ENCODE data around the gene INPP4A.

The INPP4A gene

DNA sequence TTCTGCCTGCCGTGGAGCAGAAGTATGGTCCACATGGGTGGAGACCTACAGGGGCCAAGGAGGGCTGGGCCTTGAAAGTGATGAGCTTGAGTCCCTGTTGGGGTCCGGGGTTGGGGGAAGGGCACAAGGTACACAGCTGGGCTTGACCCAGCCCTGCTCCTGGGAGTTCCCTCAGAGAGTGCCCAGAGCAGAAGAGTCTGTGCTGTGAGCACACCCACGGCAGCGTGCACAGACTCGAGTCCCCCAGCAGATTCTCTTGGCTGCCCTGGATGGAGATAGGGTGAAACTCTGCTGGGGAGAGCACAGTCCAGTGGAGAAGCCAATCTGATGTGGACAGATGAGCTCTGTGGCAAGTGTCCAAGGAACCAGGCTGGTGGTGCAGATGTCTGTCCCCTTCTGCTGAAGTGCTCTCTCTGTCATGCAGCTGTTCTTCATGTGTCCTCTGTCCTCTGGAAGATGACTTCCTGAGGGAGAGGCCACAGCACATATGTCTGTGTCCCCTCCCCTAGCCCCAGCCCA lies 27.5 kb downstream of the INPP4A start:
- Histone ChIP-seq H3K4ac (ENCODE audit: low read length) (no peak overlapping the region), H2AK5ac (ENCODE audit: low read depth, low read length) (no peak overlapping the region), H3K27me3 (ENCODE audit: control insufficient read depth in 3 of 3, insufficient read depth in 3 of 3, low read depth in 1 of 3, low read length in 3 of 3) (no peaks in the 10 kb centered on the region), H2AFZ (ENCODE audit: low read length) (no peak overlapping the region), H3K36me3 (replicated peaks in 1 of 2; ENCODE audit: control insufficient read depth in 2 of 2, insufficient read depth in 2 of 2, low read length in 2 of 2) (no peaks in the 10 kb centered on the region), H2BK12ac (ENCODE audit: low read length) (no peak overlapping the region), H3K9ac (ENCODE audit: low read depth, low read length, poor library complexity) (no peak overlapping the region), H2BK120ac (ENCODE audit: low read depth, low read length) (no peak overlapping the region), H3K14ac (ENCODE audit: low read length) (no peak overlapping the region), H3K23ac (ENCODE audit: low read depth, low read length, poor library complexity) (no peak overlapping the region), H3K27ac (replicated peaks; ENCODE audit: low read length) (no peak overlapping the region), H3K79me1 (ENCODE audit: low read depth, low read length) (peaks cover 10% of the 10 kb centered on the region), H4K8ac (ENCODE audit: low read depth, low read length) (no peak overlapping the region), H2BK15ac (ENCODE audit: low read length) (no peak overlapping the region), H3K4me2 (ENCODE audit: insufficient read depth, low read length, poor library complexity, severe bottlenecking) (no peak overlapping the region), H3K18ac (ENCODE audit: low read length) (no peak overlapping the region), H2BK5ac (ENCODE audit: low read length) (no peak overlapping the region), H4K91ac (ENCODE audit: low read depth, low read length, poor library complexity) (no peak overlapping the region), H3K4me3 (ENCODE audit: low read length in 2 of 2) (no peak overlapping the region), H3K9me3 (replicated peaks in 1 of 2; ENCODE audit: control insufficient read depth in 2 of 2, insufficient read depth in 1 of 2, low read depth in 1 of 2, low read length in 2 of 2) (no peaks in the 10 kb centered on the region), H3K4me1 (ENCODE audit: control insufficient read depth in 2 of 2, insufficient read depth in 1 of 2, low read depth in 1 of 2, low read length in 2 of 2) (peaks cover 2% of the 10 kb centered on the region in 2 donors)
- WGBS, 2 donors (ENCODE audit: extremely low coverage in 2 of 2, insufficient read length in 2 of 2, insufficient replicate concordance in 1 of 2) = no CpG with 5 or more reads among the region's 5 CpGs
- no peak for DNase-seq (ENCODE audit: low spot score)

DNA sequence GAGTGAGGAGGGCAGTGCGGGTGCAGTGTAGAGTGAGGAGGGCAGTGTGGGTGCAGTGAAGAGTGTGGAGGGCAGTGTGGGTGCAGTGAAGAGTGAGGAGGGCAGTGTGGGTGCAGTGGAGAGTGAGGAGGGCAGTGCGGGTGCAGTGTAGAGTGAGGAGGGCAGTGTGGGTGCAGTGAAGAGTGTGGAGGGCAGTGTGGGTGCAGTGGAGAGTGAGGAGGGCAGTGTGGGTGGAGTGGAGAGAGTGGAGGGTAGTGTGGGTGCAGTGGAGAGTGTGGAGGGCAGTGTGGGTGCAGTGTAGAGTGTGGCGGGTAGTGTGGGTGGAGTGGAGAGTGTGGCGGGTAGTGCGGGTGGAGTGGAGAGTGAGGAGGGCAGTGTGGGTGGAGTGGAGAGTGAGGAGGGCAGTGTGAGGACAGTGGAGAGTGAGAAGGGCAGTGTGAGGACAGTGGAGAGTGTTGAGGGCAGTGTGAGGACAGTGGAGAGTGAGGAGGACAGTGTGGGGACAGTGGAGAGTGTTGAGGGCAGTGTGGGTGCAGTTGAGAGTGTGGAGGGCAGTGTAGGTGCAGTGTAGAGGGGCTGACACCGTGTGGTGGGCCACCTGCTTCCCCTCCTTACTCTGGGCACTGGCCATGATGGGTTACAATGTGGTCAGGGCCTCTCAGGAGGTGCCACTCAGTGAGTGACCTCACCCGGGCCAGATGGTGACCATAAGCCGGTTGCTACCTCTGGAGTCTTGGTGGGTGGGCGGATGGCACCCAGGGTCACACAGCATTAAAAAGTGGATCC lies 28.5 kb downstream of the INPP4A start:
- H3K36me3 ChIP-seq (replicated peaks in 1 of 2; ENCODE audit: control insufficient read depth in 2 of 2, insufficient read depth in 2 of 2, low read length in 2 of 2) = no peaks in the 10 kb centered on the region
- H4K91ac ChIP-seq (ENCODE audit: low read depth, low read length, poor library complexity) = no peak overlapping the region
- no peaks in the 10 kb centered on the region for H3K9me3 ChIP-seq (replicated peaks in 1 of 2; ENCODE audit: control insufficient read depth in 2 of 2, insufficient read depth in 1 of 2, low read depth in 1 of 2, low read length in 2 of 2)
- no peak overlapping the region for H3K27ac ChIP-seq (replicated peaks; ENCODE audit: low read length)
- H2BK12ac ChIP-seq (ENCODE audit: low read length) = no peak overlapping the region
- H2BK15ac ChIP-seq (ENCODE audit: low read length) = no peak overlapping the region
- H3K4ac ChIP-seq (ENCODE audit: low read length) = no peak overlapping the region
- no peak overlapping the region for H3K14ac ChIP-seq (ENCODE audit: low read length)
- H3K27me3 ChIP-seq (ENCODE audit: control insufficient read depth in 3 of 3, insufficient read depth in 3 of 3, low read depth in 1 of 3, low read length in 3 of 3) = no peaks in the 10 kb centered on the region
- H3K23ac ChIP-seq (ENCODE audit: low read depth, low read length, poor library complexity) = peak overlapping the region; percentile 86
- no peak overlapping the region for H3K4me2 ChIP-seq (ENCODE audit: insufficient read depth, low read length, poor library complexity, severe bottlenecking)
- peak overlapping the region; percentile 6 for H3K18ac ChIP-seq (ENCODE audit: low read length)
- DNase-seq (ENCODE audit: low spot score) = no peak
- H4K8ac ChIP-seq (ENCODE audit: low read depth, low read length) = no peak overlapping the region
- no peak overlapping the region for H2AFZ ChIP-seq (ENCODE audit: low read length)
- peaks cover 2 to 3% of the 10 kb centered on the region in 2 donors for H3K4me1 ChIP-seq (ENCODE audit: control insufficient read depth in 2 of 2, insufficient read depth in 1 of 2, low read depth in 1 of 2, low read length in 2 of 2)
- H3K79me1 ChIP-seq (ENCODE audit: low read depth, low read length) = peaks cover 10% of the 10 kb centered on the region
- no peak overlapping the region for H2BK5ac ChIP-seq (ENCODE audit: low read length)
- H2AK5ac ChIP-seq (ENCODE audit: low read depth, low read length) = no peak overlapping the region
- H2BK120ac ChIP-seq (ENCODE audit: low read depth, low read length) = no peak overlapping the region
- H3K9ac ChIP-seq (ENCODE audit: low read depth, low read length, poor library complexity) = peak overlapping the region; percentile 82
- no peak overlapping the region for H3K4me3 ChIP-seq (ENCODE audit: low read length in 2 of 2)
- WGBS, 2 donors (ENCODE audit: extremely low coverage in 2 of 2, insufficient read length in 2 of 2, insufficient replicate concordance in 1 of 2) = no CpG with 5 or more reads among the region's 9 CpGs

DNA sequence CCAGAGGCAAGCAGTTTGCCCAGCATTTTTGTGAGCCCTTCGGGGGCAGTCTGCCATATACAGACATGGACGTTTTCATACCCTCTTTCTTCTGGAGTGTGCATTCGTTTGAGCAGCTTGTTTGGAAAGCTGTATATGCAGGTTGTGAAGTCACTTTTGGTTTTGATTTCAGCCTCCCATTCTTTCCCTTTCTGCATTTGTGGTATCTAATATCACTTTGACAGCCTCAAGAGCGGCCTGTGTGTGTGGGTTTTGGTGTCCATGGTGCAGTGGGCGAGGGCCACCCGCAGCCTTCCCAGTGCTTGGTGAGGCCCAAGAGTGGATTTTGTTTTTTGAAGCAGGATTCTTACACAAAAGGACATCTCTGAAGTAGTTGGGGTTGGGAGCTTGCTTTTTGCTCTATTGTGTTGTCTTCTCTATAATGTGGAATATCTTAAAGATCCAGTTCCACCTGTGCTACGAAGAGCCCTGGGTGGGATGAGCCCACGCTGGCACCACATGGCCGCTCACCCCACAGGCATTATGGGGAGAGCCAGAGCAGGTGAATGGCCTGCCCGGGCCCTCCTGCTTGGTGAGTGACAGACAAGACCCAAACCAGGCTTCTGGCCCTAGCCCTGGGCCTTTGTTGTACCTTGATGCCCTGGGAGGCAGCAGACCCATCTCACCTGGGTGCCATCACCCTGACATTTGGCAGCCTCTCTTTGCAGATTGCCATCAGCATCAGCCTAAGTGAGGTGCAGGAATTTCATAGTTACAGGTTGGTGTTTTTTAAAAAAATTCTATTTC lies 29.5 kb downstream of the INPP4A start:
- Histone ChIP-seq H3K4me1 (ENCODE audit: control insufficient read depth in 2 of 2, insufficient read depth in 1 of 2, low read depth in 1 of 2, low read length in 2 of 2) (peaks cover 2 to 4% of the 10 kb centered on the region in 2 donors), H4K8ac (ENCODE audit: low read depth, low read length) (no peak overlapping the region), H3K4me3 (ENCODE audit: low read length in 2 of 2) (no peak overlapping the region), H2BK12ac (ENCODE audit: low read length) (no peak overlapping the region), H3K18ac (ENCODE audit: low read length) (no peak overlapping the region), H3K9me3 (replicated peaks in 1 of 2; ENCODE audit: control insufficient read depth in 2 of 2, insufficient read depth in 1 of 2, low read depth in 1 of 2, low read length in 2 of 2) (no peaks in the 10 kb centered on the region), H3K36me3 (replicated peaks in 1 of 2; ENCODE audit: control insufficient read depth in 2 of 2, insufficient read depth in 2 of 2, low read length in 2 of 2) (no peaks in the 10 kb centered on the region), H2AFZ (ENCODE audit: low read length) (no peak overlapping the region), H3K4me2 (ENCODE audit: insufficient read depth, low read length, poor library complexity, severe bottlenecking) (no peak overlapping the region), H2BK120ac (ENCODE audit: low read depth, low read length) (no peak overlapping the region), H3K79me1 (ENCODE audit: low read depth, low read length) (peaks cover 9% of the 10 kb centered on the region), H3K4ac (ENCODE audit: low read length) (no peak overlapping the region), H3K14ac (ENCODE audit: low read length) (no peak overlapping the region), H2AK5ac (ENCODE audit: low read depth, low read length) (no peak overlapping the region), H2BK5ac (ENCODE audit: low read length) (no peak overlapping the region), H3K9ac (ENCODE audit: low read depth, low read length, poor library complexity) (no peak overlapping the region), H4K91ac (ENCODE audit: low read depth, low read length, poor library complexity) (no peak overlapping the region), H2BK15ac (ENCODE audit: low read length) (no peak overlapping the region), H3K23ac (ENCODE audit: low read depth, low read length, poor library complexity) (no peak overlapping the region), H3K27ac (replicated peaks; ENCODE audit: low read length) (no peak overlapping the region), H3K27me3 (ENCODE audit: control insufficient read depth in 3 of 3, insufficient read depth in 3 of 3, low read depth in 1 of 3, low read length in 3 of 3) (no peaks in the 10 kb centered on the region)
- no CpG with 5 or more reads among the region's 10 CpGs for WGBS, 2 donors (ENCODE audit: extremely low coverage in 2 of 2, insufficient read length in 2 of 2, insufficient replicate concordance in 1 of 2)
- DNase-seq (ENCODE audit: low spot score) = no peak
